Jurkat, Clone E6-1 (cell line): ENCODE data around the gene REST.
"Not testable (repeated sequence)": the region's sequence is repeated elsewhere in the genome, so short reads cannot be mapped to it uniquely, and the experiment has no call there.

ENCODE experiments used
- DNase-seq: peaks from one replicate; pipeline ENCODE4 v3.0.0-alpha.2; 2011; ENCODE audit warnings: low read depth, low spot score
- H3K4me3 ChIP-seq: 2 replicates; pipeline ENCODE4 v1.5.1; 2011; ENCODE audit warnings: mild to moderate bottlenecking, low read length, control low read depth, moderate library complexity

The REST gene

DNA sequence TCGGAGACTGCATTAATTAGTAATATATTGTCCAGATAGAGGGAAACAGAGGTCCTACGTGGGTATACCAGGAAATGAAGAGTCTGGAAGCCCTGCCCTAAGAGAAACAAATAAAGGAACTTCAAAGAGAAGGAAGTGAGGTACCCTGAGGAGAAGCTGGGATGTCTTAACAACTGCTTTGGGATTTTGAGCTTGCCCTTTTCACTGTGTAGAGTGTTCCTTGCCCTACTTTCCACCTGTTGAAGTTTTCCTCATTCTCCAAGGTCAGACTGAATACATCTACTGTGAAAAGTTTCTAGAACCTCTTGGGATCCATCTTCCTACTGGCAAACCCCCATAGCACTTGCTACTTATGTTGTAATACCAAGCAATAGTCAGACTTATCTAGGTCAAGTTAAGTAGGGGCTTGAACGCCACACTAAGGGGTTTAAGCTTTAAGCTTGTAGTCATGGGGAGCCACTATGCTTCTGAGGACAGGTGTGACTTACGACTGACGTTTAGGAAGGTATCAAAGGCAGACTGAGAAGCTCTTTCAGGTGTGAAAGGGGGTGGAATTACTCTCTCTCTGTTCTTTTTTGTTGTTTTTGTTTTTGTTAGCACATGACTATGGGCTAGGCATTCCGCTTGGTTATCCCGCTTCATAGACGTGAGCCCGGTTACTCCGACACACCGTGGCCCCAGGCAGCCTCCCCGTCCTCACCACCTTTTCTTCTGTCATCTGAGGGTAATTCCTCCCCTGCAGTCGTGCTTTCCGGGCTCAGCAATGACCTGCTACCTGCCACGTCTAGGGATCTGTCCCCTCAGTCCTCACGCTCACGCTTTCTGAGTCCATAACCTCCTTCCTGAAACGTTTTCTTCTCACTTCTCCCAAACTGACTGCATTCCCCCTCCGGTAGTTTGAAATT, 959 bp upstream of the REST start:
- no peak for DNase-seq
- peak overlapping the region; percentile 49 for H3K4me3 ChIP-seq

- DNase-seq: no peak
- peak overlapping the region; percentile 84 for H3K4me3 ChIP-seq
These were observed 746 bp downstream of the REST start for GRCh38 chr4:56908206-56909085.

DNA sequence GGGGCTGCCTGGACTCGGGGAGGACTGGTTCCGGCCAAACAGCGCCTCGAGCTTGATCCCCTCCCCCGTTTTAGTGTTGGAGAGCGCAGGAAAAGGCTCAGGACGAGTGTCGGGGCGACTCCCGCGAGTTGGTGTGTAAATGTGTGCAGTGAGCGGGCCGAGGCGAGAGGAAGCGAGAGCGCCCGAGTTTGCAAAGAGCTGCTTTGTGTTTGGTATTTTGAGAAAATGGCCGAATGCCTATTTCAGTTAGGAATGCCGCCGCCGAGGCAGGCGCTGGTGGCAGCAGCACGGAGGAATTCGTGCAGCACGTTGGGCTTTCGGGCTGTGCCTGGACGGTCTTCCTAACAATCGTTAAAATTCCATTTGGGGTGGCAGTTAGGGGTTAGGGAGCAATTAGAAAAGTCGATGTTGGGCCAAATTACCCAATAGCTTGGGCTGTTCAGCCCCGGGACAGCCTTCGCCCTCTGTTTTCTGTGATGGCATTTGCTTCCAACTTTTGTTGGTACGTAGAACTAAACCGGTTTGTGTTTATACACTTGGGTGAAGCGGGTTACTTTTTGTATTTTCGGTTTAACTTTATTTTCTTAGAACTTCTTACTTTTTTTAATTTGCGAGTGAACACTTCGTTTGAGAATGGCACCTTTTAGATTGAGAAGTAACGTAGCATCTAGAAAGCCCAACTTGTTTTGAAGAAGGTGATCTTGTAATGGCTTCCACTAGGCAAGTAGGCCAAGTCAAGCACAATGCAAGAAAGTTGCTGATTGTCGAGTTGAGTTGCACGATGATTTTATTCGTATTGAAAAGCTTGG, 1.6 kb downstream of the REST start:
- peak overlapping the region; percentile 84 for H3K4me3 ChIP-seq
- DNase-seq: peak; percentile 43

- no peak for DNase-seq
- peak overlapping the region; percentile 84 for H3K4me3 ChIP-seq
These were observed 2.7 kb downstream of the REST start for GRCh38 chr4:56910172-56910967.

GRCh38 chr4:56914336-56914735, 6.6 kb downstream of the REST start:
- no peak overlapping the region for H3K4me3 ChIP-seq

DNA sequence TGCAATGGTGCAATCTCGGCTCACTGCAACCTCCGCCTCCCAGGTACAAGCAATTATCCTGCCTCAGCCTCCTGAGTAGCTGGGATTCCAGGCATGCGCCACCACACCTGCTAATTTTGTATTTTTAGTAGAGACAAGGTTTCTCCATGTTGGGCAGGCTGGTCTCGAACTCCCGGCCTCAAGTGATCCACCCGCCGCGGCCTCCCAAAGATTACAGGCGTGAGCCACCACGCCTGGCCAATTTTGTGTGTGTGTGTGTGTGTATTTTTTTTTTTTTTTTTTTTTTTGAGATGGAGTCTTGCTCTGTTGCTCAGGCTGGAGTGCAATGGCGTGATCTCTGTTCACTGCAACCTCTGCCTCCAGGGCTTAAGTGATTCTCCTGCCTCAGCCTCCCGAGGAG, 7.3 kb downstream of the REST start:
- H3K4me3 ChIP-seq, DNase-seq: not testable (repeated sequence)

More at GRCh38 chr4:56914336-56914735, 6.6 kb downstream of the REST start:
- DNase-seq: no peak

GRCh38 chr4:56927196-56927595, 19.5 kb downstream of the REST start:
- H3K4me3 ChIP-seq: no peak overlapping the region
- no peak for DNase-seq

GRCh38 chr4:56930638-56931037, 22.9 kb downstream of the REST start:
- no peak for DNase-seq
- no peak overlapping the region for H3K4me3 ChIP-seq

- no peak for DNase-seq
These were observed 24.2 kb downstream of the REST start for GRCh38 chr4:56931924-56932323.

GRCh38 chr4:56937262-56937661, 29.6 kb downstream of the REST start:
- DNase-seq: no peak
- no peak overlapping the region for H3K4me3 ChIP-seq

More at GRCh38 chr4:56931924-56932323, 24.2 kb downstream of the REST start:
- H3K4me3 ChIP-seq: no peak overlapping the region

DNA sequence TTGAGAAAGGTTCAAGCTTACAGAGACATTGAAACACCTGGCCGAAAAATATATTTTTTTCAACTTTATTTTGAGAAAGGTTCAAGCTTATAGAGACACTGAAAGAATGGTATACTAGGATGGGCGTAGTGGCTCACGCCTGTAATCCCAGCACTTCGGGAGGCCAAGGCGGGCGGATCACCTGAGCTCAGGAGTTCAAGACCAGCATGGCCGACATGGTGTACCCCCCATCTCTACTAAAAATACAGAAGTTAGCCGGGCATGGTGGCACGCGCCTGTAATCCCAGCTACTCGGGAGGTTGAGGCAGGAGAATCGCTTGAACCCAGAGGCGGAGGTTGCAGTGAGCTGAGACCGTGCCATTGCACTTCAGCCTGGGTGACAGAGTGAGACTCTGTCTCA, 32.1 kb downstream of the REST start:
- DNase-seq, H3K4me3 ChIP-seq: not testable (repeated sequence)

DNA sequence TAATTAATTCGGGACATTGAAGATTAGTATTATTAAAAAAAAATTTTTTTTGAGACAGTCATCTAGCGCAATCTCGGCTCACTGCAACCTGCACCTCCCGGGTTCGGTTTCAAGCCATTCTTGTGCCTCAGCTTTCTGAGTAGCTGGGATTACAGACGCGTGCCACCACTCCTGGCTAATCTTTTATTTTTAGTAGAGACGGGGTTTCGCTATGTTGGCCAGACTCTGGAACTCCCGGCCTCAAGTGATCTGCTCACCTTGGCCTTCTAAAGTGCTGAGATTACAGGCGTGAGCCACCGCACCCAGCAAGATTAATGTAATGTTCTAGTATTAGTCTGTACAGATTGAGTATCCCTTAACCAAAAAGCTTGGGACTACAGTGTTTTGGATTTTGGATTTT, 32.7 kb downstream of the REST start:
- H3K4me3 ChIP-seq: no peak overlapping the region
- no peak for DNase-seq

GRCh38 chr4:56940971-56941370, 33.3 kb downstream of the REST start:
- no peak for DNase-seq

GRCh38 chr4:56941403-56941802, 33.7 kb downstream of the REST start:
- no peak overlapping the region for H3K4me3 ChIP-seq
- DNase-seq: no peak

More at GRCh38 chr4:56940971-56941370, 33.3 kb downstream of the REST start:
- H3K4me3 ChIP-seq: no peak overlapping the region

DNA sequence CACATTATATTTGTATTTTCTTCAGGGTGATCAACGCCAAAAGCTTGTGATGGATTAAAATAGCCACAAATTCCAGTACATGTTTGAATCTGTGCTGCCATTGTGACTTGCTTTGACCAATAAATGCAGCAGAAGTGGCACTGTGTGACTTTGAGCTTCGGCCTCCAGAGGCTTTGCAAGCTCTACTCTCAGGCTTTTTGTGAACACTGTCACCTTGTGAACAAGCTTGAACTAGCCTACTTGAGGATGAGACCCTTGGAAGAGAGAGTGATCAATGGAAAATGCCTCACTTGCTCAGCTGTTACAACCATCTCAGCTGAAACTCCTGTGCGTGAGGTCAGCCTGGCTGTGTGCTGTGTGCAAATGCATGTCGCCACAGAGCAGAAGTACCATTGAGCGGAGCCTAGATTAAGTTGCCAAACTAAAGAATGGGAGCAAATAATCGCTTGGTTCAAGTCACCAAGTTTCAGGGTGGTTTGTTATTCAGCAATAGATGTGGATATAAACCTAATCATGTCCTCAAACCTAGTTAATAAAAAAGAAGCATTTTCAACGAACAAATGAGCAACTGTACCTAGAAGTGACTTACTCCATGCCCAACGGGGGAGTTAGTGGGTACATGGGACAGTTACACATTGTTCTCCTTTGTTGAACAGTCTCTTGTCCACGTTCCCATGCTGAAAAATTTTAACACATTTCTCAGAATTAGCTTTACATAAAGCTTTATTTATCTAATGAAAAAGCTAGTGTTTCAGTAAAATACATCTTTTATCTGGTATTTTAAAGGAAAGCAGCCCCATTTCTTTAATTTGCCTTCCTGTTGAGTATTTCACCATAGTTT, 46.2 kb downstream of the REST start:
- H3K4me3 ChIP-seq: no peak overlapping the region
- DNase-seq: no peak

GRCh38 chr4:56958111-56958517, 50.4 kb downstream of the REST start:
- no peak overlapping the region for H3K4me3 ChIP-seq
- DNase-seq: no peak

GRCh38 chr4:56959100-56959499, 51.4 kb downstream of the REST start:
- H3K4me3 ChIP-seq: no peak overlapping the region
- no peak for DNase-seq

DNA sequence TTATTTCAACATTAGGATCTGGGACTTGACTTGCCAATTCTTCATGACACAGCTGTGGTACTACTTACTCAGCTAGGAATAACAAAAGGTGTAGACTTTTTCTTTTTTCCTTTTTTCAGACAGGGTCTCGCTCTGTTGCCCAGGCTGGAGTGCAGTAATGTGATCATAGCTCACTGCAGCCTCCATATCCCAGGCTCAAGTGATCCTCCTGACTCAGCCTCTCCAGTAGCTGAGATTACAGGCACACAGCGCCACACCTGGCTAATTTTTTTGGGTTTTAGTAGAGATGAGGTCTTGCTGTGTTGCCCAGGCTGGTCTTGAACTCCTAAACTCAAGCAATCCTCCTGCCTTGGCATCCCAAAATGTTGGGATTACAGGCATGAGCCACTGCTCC, 53.4 kb downstream of the REST start:
- DNase-seq: no peak

More for the DNA sequence above, 53.4 kb downstream of the REST start:
- H3K4me3 ChIP-seq: no peak overlapping the region
